Measurements from ENCODE around the gene LILRB2. TPM values are rescaled to one million over a fixed set of nuclear protein-coding genes. Genes with fewer than 3 reads are reported as not detected.

Gene LILRB2
- total RNA-seq, 1 experiment from 2014 or later, result not detected

- no TSS peak for BruUV-seq (replicated peaks)
- RAD21 ChIA-PET (ENCODE audit: low non-redundant PET in 1 of 2, low total read pairs in 2 of 2, uncharacterized antibody in 2 of 2, unreplicated experiment in 2 of 2), result no interaction called here
- no peaks in the 10 kb centered on the region for H3K9me2 ChIP-seq (ENCODE audit: insufficient read depth)
- no peaks in the 10 kb centered on the region for H4K20me1 ChIP-seq (ENCODE audit: insufficient read depth)
- no peak overlapping the region for H3K4me2 ChIP-seq (ENCODE audit: low read length)
- no peaks in the 10 kb centered on the region for H3K79me2 ChIP-seq (ENCODE audit: insufficient read depth, low read length)
- no peak for ATAC-seq
- H3K27me3 ChIP-seq (ENCODE audit: insufficient read depth, low read length), result peaks cover 14% of the 10 kb centered on the region
- intact Hi-C loops (cut with micrococcal nuclease), result no loop called here
- no peak for TF ChIP-seq EGR1 (IDR thresholded peaks at IDR 0.05; ENCODE audit: low read depth)
- TF ChIP-seq ZNF274 (IDR thresholded peaks at IDR 0.05; ENCODE audit: low read depth, low read length), result no peak
- TF ChIP-seq ZBTB33 (IDR thresholded peaks at IDR 0.05; ENCODE audit: extremely low read depth, insufficient replicate concordance, low read length), result no peak
- TF ChIP-seq TCF7L2 (IDR thresholded peaks at IDR 0.05; ENCODE audit: borderline replicate concordance, extremely low read depth, insufficient read depth, insufficient read length), result no peak
- TF ChIP-seq POLR2AphosphoS5 (IDR thresholded peaks at IDR 0.05; ENCODE audit: low read depth, low read length), result no peak
- TF ChIP-seq YY1 (IDR thresholded peaks at IDR 0.05; ENCODE audit: extremely low read depth, insufficient replicate concordance, low read depth, low read length), result no peak
- TF ChIP-seq REST (IDR thresholded peaks at IDR 0.05; ENCODE audit: low read depth), result no peak
- TF ChIP-seq CBX3 (IDR thresholded peaks at IDR 0.05; ENCODE audit: low read depth), result no peak
- no peak for TF ChIP-seq CTCF (IDR thresholded peaks at IDR 0.05 in 2 of 3, conservative IDR thresholded peaks at IDR 0.05 in 1 of 3; ENCODE audit: borderline replicate concordance in 1 of 3, insufficient read depth in 1 of 3, low read depth in 2 of 3, low read length in 2 of 3)
- TF ChIP-seq POLR2A (IDR thresholded peaks at IDR 0.05; ENCODE audit: borderline replicate concordance, extremely low read depth, insufficient read depth, insufficient read length), result no peak
- TF ChIP-seq SIN3A (IDR thresholded peaks at IDR 0.05; ENCODE audit: low read depth), result no peak
- no peak for TF ChIP-seq SRF (IDR thresholded peaks at IDR 0.05; ENCODE audit: low read depth)
- no peak for TF ChIP-seq CEBPB (IDR thresholded peaks at IDR 0.05; ENCODE audit: low read depth)
- TF ChIP-seq ELF1 (IDR thresholded peaks at IDR 0.05; ENCODE audit: borderline replicate concordance, low read depth), result no peak
- TF ChIP-seq MAX (IDR thresholded peaks at IDR 0.05), result no peak
- TF ChIP-seq ATF3 (IDR thresholded peaks at IDR 0.05), result no peak
- TF ChIP-seq EZH2phosphoT487 (IDR thresholded peaks at IDR 0.05; ENCODE audit: borderline replicate concordance), result no peak
- no peak for TF ChIP-seq SP1 (IDR thresholded peaks at IDR 0.05; ENCODE audit: low read depth)
- no peak for DNase-seq (ENCODE audit: low read depth, low spot score)
- POLR2A ChIA-PET, result no interaction called here
- H3K9me3 ChIP-seq (ENCODE audit: control insufficient read depth in 1 of 2, insufficient read depth in 1 of 2, low read depth in 1 of 2, low read length in 2 of 2), result no peaks in the 10 kb centered on the region
- no peak overlapping the region for H3K9ac ChIP-seq (ENCODE audit: low read length)
- H3K4me1 ChIP-seq (ENCODE audit: control insufficient read depth in 1 of 2, insufficient read depth in 2 of 2, low read length in 2 of 2), result no peaks in the 10 kb centered on the region
- H3K36me3 ChIP-seq (ENCODE audit: control insufficient read depth in 1 of 2, insufficient read depth in 2 of 2, low read length in 2 of 2), result no peaks in the 10 kb centered on the region
- no peak overlapping the region for H3K4me3 ChIP-seq (replicated peaks in 1 of 2; ENCODE audit: low read depth in 1 of 2, low read length in 2 of 2)
- CTCF ChIA-PET, result no interaction called here
- no peak overlapping the region for H2AFZ ChIP-seq (ENCODE audit: low read depth, low read length, poor library complexity, severe bottlenecking)
- no peak overlapping the region for H3K27ac ChIP-seq (ENCODE audit: low read depth, low read length)
Measured at GRCh38 chr19:54254195-54254906, 26.6 kb downstream of the LILRB2 start.

Measured in HCT116 (cell line).